Testis (tissue), 2 donors: ENCODE data around the gene DMWD.

Source experiments
- CTCF ChIP-seq, 3 experiments: fragments of 450-650 bp in 2 of 3; fragments of 200-600 bp in 1 of 3; sonication (generic) in 1 of 3; IDR thresholded peaks; one replicate each; pipeline ENCODE4 v1.5.1; 2016 to 2019; ENCODE audit warnings: antibody characterized with exemption in 3 of 3, mild to moderate bottlenecking in 2 of 3, moderate library complexity in 1 of 3
- POLR2A ChIP-seq: fragments of 450-650 bp; IDR thresholded peaks from one replicate; pipeline ENCODE4 v1.6.1; 2017; ENCODE audit warnings: antibody characterized with exemption, mild to moderate bottlenecking, moderate library complexity

- TF ChIP-seq CTCF (IDR thresholded peaks at IDR 0.05) (no peak), POLR2A (no peak)
Observed at GRCh38 chr19:45777395-45777961, 15.2 kb downstream of the DMWD start.
